ENCODE measurements around the gene TNFRSF18.

DNA sequence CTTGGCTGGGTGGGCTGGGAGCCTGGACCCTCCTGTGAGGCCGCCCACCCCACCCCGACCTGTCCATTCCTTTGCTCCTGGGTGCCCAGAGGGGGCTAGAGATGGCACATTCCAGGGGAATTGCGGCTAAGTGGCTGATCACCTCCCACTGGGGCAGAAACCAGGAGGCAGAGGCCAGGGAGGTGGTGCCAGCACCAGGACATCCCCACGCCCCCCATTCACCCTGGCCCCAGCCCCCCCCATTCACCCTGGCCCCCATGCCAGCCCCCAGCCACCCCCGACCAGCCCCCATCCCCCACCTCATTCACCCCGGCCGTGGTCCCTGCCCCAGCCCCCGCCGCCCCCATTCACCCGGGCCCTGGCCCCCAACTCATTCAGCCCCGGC is 33.9 kb upstream of the TNFRSF18 start:
- TF ChIP-seq, protein P1, sequence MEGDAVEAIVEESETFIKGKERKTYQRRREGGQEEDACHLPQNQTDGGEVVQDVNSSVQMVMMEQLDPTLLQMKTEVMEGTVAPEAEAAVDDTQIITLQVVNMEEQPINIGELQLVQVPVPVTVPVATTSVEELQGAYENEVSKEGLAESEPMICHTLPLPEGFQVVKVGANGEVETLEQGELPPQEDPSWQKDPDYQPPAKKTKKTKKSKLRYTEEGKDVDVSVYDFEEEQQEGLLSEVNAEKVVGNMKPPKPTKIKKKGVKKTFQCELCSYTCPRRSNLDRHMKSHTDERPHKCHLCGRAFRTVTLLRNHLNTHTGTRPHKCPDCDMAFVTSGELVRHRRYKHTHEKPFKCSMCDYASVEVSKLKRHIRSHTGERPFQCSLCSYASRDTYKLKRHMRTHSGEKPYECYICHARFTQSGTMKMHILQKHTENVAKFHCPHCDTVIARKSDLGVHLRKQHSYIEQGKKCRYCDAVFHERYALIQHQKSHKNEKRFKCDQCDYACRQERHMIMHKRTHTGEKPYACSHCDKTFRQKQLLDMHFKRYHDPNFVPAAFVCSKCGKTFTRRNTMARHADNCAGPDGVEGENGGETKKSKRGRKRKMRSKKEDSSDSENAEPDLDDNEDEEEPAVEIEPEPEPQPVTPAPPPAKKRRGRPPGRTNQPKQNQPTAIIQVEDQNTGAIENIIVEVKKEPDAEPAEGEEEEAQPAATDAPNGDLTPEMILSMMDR (IDR thresholded peaks at IDR 0.05; ENCODE audit: low read depth, low read length, poor library complexity, severe bottlenecking): no peak
- no peak for TF ChIP-seq EZH2phosphoT487 (IDR thresholded peaks at IDR 0.05; ENCODE audit: borderline replicate concordance, low read length)

Measured in DOHH2 (cell line).